GM21528 (cell line): Measurements from ENCODE around the gene NT5DC4.

Source experiments
- ATAC-seq: cut with Tn5 transposase; IDR thresholded peaks from one replicate; pipeline ENCODE4 v1.9.1; 2021; ENCODE audit warnings: mild to moderate bottlenecking, moderate library complexity; ENCODE audit not compliant: unreplicated experiment, low FRiP score

The NT5DC4 gene

DNA sequence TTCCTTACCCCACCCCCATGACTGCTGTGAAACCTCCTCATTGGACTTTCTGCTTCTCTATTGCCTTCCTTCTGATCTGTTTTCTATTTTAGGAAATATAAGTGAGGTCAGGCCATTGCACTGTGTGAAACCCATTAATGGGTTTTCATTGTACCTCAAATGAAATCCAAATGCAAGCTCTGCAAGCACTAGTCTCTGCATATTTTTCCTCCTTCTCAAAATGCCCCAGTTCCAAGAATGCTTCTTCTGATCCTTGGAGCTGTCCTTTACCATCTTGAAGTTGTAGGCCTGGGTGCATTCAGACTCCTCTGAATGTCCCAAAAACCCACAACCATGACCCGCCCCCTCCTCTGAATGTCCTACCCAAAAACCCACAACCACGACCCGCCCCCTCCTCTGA lies 55.3 kb downstream of the NT5DC4 start:
- ATAC-seq = no peak

DNA sequence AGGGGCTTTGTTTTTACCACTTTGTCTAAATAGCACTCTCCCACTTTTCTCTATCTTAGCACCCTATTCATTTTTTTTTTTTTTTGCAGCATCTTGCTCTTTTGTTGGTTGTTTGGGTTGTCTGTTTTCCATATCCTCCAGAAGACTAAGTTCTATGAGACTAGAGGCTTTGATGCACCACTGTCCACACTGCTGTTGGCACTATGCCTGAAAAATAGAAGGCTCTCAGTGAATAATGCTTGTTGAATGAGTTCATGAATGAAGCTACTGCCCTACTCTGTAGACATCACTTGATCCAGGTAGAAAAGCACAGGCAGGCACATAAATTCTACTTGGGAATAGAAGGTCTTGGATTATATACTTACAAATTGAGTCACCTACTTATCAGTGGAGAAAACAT lies 56.2 kb downstream of the NT5DC4 start:
- ATAC-seq = no peak

DNA sequence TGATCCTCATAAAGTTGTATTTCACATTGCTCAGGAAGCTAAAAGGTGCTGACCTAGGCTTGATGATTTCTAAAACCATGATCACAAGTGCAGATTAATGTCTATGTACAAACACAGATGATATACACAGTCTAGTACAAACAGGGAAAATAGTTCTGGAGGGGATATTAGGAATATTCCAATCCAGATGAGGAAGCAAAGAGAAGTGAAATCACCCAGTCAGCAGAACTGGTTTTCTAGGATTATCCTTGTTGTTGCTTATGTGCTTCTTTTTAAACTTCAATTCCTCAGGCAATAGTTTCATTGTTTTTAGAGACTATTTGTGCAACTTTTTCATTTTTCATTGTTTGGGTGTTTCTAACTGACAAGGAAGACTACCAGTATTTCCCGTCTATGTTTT lies 58.8 kb downstream of the NT5DC4 start:
- no peak for ATAC-seq

DNA sequence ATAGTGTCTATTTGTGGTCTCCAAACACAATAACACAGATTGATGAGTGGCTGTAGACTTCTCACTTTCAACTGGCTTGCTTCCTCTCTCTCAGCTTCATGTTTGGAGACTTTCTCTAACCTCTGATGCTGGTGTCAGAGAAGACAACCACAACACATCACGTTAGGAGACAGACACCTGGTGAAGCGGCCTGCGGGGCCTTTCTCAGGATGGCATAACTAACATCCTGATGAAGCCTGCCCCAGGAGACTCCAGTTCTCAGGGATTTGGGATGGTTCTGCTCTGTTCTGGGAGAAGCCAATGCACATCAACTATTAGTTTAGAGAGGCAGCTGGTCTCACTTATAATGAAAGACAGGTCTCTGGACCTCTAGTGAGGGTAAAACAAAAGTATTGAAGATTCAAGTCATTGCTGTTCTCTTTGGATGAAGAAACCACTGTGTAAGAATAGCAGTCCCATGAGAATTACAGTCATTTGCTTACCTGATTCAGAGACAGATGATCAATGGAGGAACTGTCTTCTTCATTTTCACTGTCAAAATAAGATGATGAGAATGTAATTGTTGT lies 61.5 kb downstream of the NT5DC4 start:
- ATAC-seq = peak; percentile 80

DNA sequence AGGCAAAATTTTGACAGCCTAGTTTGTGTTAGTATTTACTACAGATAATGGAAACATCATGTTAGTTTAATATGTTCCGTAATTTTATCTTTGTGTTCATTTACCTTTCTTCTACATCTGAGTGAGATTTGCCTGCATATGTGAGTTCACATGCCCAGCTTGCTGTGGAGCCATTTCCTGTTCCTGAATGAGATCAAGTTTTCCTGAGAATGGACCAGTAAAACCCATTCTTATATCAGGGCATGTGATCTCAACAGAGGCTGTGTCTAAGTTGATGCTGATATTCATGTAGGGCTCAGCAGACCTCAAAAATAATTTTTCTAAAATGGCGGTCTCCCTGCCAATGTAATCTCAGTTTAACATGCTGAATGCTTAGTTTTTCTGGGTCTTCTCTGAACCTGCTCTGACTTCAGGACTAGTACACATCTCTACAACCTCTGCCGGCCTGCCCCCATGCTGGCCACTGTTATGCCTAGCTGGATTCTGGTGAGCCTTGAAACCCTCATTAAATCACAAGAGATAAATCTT lies 62.4 kb downstream of the NT5DC4 start:
- no peak for ATAC-seq

DNA sequence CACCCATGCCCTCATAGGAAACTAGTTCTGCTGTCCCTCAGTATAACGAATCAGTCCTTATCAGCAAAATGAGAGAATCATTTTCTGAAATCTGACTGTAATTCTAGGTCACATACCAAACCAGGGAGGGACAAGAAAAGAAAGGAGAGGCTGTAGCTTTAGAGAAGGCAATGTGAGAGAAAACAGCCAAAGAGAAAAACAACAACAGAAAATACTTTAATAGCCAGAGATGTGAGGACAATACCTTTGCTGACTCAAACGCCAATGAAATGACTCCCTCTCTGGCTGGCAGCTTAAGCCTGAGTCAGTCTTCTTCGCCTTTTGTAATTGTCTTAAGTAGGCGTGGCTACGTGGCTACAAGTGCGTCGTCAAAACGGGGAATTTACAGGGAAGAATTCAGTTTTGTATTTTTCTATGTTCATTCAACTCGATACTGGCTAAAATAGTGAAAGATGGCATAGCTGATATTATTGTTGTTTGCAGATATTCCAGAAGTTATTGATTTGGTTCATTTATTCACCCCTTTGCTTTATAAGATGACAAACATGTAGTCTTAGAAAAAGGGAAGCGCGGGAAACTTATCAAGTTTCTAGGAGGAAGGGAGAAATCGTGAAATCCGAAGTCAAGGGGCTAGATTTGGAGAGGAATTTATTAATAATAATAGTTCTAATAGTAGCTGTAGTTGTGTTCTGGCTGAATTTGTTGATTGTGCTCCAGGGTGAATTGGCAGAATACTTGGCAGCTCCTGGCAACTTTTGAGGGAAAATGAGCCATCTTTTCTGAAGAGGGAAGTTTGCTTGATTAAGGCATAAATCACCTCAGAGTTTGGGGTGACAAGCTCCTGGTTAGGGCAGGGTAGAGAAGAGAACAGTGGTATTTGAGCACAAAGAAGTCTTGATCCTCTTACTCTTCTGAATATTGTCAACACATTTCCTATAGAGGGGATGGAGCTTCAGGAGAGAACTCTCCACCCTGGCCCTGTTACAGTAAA lies 63.7 kb downstream of the NT5DC4 start, which contains the start of gene IL1A:
TSS of gene IL1A (minus strand) at position 295 of the 991 bp plus-strand sequence. CDS start 723 bp downstream, outside the sequence.
- no peak for ATAC-seq

DNA sequence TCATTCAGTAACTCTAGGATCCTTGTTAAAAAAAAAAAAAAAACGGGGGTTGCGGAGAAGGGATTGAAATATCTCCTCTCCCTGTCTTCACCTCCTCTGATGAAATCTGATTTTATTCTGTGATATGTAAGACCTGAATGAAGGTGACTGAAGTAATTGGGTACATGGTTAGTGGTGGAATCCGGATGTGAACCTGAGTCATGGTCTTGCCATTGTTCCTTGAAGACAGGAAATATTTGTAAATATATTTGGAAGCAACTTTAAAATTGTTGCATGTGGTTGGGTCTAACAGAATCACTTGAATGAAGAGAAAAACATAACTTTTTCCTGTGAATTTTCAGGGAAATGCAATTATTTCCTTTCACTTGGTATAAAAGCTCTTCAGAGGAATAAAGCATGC lies 66.5 kb downstream of the NT5DC4 start:
- no peak for ATAC-seq

DNA sequence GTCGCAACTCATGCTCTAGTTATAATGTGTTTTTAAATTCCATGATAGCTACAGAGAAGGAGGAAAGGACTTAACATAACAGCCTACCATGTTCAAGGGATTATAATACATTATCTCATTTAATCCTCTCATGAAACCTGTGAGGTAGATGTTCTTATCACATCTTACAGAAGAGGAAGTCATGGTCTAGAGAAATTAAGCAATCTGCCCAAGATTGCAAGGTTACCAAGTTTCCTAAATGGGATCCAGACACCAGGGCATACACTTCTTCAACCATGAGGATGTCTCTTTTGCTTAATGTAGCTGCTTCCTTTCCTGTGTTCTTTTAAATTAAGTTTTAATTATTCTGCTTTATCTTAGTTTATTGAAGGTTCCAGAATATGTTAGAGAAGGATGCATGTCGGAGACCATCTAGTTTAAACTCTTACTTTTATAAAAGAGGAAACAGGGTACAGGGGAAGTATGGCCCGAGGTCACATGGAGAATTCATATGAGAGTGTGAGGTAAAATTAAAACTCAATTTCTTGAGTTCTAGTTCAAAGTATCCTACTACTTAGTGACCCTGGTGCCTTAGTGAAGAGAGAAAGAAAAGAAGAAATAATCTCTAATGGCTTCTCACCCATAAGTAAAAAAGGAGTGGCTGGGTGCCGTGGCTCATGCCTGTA lies 67.0 kb downstream of the NT5DC4 start:
- no peak for ATAC-seq

DNA sequence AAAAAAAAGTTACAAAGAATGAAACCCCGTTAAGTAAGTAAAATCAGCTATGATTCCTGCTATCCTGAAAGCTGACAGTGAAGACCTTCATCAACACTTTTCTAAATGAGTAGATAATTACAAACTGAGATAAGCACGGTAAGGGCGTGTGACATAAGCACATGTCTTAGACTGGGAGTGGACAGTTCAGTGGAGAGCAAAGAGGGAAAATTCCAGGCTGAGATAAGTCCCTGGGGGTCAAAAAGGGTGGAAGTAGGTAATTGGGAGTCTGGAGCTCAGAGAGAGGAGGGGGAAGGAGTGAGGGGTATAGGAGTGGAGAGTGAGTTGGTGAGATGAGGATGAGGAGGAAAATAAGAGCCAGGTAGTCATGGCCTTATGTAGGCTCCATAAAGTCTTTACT lies 67.8 kb downstream of the NT5DC4 start:
- no peak for ATAC-seq
